Ureter (tissue), 1 donor: ENCODE results near the gene IRF2. TPM values are rescaled to one million over a fixed set of nuclear protein-coding genes. Genes with fewer than 3 reads are reported as not detected.
A peak's percentile ranks its signal among the peaks of the same experiment; 100 is the strongest.
"Not testable (repeated sequence)": the region's sequence is repeated elsewhere in the genome, so short reads cannot be mapped to it uniquely, and the experiment has no call there.

Experiments
- DNase-seq: peaks from one replicate; pipeline ENCODE4 v3.0.0-alpha.2; 2020; ENCODE audit warnings: low spot score
- total RNA-seq: library from RNA; stranded (reverse); gene quantifications from one replicate; pipeline ENCODE4 v1.2.4, GENCODE V29; 2023
- donor health status: DM: yes; HTN: yes; CAD: no.

IRF2 gene
- total RNA-seq, 1 donor from 2014 or later = 74.9 TPM

DNA sequence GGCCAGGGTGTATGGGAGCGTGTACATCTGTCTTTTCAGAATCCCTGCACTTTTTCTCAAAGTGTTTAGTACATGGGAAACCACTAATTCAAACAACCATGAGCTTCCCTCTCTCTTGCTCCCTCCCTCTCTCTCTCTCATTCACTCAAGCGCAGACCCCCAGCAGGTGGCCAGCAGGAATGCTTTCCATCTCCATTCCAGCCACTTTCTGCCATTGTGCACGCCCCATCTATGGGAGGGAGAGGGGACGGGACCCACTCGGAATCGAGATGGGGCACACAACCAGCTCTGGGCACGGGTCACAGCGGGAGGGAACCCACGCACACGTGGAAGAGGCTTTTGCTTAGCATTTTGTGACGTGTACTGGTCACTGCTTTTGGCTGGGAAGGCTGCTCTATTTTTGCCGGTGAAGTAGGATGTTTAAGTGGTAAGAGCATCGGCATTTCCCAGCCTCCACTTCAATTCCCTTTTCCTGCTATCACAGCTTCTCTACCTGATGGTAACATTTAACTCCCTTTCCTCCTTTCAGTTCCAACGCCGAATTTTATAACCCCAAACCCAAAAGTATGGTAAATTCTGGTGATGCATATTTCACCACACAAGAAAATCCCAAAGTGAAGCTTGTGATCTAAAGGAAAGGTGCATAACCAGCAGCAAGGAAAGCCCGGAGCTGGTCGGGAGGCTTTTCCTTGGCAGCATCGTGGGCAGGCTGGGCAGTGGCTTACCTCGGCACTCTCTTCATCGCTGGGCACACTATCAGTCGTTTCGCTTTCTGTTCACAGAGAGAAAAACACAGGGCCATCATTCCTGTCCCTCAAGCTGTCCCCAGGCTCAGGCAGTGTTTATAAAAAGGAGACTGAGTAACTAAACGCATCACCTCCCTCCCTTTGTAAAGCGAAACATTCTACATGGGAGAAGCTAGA lies 84.1 kb downstream of the IRF2 start:
- no peak for DNase-seq

DNA sequence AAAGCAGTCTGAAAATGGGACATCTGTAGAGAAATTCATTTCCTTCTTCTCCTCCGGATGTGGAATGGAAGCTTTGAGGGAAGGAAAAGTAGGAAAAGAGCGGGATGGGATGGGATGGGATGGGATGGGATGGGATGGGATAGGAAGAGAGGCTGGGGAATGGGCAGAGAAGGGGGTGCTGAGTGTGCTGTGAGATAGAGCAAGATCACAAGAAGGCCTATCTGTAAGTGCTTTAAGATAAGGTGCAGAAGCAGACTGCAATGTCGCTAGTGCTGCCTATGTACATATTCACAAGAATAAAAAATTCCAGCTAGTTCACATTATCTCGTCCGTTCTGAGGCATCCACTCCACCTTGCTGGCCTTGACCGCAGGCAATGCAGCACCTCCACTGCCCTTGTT lies 86.2 kb downstream of the IRF2 start:
- no peak for DNase-seq

DNA sequence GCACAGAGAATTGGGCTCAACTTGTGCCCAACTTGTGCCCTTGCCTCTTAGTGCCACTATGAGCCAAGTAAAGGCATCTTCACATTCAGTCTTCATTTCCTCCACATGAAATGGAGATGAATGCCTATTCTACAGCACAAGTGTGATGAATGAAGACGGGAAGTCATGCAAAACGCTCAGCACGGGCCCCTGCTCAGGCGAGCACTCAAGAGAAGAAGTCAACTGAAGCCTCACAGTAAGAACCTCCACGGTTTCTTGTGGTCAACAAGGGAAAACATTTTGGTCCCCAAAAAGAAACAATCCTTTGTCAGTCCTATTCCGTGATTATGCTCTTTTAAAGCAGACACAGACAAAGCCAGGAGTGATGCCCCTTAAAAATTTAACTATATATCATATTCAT lies 87.0 kb downstream of the IRF2 start:
- no peak for DNase-seq

DNA sequence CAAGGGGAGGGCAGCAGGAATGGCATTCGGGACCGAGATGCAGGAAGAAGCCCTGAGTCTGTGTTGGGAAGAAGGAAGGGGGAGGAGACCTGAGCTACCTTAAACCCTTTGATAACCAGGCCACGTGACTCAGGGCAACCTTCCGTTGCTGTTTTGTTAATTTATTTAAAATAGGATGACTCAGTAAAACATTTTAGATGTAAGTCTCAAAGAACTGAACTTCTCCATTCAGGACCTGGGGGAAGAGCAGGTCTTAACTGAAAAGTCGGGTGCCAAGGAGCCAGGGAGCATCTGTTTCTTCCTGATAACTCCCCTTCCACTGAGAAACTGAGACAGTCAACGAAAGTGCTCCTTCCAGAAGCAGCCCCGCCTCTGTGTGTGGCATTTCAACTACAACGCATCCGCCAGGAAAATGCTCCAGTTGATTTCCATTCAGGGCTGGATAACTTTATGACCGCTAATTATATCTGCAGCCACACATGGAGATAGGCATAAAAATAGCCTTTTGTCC lies 88.0 kb downstream of the IRF2 start:
- no peak for DNase-seq

DNA sequence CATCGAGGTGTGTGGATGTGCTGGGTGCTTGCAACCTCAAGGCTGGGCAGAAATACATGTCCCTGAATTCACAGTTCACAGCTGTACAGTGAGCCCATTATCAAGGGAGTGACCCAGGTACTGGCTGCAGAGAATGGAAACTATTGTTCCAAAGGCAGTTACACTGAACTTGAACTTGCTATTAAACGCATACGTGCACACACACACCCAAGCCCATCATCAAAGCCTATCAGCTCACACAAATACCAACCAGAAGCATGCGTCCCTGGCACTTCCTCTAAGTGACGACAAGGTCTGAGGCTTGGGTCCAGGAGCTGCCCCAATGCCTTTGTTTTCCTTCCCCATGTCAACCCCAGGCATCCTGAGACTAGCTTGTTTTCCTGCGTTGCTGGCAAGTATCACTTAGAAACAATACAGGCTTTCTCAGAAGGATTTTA lies 88.6 kb downstream of the IRF2 start:
- DNase-seq = no peak

DNA sequence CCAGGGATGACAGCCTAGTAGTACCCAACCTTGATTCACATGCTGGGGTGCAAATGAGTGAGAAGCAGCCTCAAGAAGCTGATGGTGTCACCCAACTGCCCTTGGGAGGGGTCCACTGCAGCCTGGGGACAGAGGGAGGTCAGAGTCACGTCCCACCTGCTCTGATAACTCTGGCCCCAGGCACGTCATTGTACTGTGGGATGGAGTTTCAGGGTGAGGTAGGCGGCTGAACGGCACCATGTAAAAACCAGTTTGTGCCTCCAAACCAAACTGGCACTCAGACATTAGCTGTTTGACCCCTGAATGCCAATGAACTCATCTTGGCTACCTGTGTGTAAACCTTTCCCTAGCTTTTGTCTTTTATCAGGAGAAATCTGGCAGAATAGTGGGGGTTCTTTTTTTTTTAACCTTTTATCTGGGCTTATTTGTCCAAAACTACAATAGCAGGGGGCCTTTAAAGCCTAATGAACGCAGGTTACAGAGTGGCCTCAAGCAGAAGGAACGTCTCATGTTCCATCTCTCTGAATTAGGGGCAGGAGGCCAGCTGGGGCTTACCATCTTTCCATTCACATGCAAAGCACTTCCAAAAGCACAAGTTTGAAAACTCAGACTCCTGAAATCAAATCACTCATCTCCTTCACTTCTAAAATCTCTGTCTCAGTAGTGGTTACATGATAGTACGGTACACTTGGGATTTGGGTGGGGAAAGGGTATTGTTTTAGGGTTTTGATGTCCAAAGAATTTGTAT lies 89.4 kb downstream of the IRF2 start:
- no peak for DNase-seq

DNA sequence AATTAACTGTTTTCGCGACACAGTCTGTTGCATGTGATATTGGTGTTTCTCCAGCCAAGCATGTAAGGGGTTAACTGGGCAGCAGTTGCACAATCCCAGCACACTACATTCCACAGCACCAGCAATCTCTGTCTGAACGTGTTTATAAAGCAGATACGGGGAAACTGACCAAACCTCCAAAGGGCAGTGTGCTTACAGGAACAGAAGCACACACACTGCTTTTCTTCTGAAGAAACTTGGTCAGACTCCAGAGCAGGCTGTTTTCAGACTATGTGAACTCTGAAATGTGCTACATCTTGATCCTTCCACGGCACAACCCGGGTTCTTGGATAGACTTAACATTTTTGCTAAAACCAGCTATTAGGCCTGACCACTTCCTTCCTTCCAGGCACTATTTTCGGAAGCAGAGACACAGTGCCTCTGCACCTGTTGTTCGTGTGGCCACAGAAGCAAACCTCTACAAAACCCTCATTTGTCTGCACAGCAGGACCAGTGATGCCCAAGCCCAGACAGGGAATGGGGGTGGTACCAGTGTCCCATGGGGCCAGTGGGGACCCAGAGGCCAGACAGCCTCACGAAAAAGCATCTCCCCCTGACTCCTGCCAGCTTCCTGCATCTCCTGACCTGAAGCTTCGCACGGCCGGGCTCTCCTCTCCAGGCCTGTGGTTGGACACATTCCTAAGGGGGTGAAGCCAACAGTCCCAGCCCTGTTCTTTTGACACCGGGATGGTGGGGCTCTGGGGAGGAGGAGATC lies 90.1 kb downstream of the IRF2 start:
- peak; percentile 81 for DNase-seq

DNA sequence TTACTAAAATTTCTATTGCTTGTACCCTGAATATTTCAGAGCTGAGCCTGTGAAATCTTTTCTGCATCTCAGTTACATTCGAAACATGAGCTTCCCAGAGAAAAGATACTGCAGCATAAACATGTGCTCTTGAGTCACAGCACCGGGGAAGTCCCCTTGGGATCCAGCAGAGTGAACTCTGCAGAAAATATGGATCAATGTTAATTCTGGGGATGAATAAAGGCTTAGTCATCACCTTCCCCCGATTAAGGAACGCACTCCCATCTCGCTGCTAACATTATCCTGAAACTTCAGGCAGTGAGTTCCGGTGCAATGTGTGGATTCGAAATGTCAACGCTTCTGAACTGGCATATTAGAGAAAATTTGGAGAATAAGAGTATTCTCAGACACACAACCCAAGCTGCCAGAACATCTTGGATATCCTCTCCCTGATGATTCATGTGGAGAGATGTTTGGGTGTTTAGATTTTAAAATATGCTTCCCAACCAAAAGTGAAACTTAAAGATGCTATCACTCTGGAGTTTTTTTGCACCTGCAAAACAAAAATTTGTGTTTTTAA lies 90.8 kb downstream of the IRF2 start:
- no peak for DNase-seq

DNA sequence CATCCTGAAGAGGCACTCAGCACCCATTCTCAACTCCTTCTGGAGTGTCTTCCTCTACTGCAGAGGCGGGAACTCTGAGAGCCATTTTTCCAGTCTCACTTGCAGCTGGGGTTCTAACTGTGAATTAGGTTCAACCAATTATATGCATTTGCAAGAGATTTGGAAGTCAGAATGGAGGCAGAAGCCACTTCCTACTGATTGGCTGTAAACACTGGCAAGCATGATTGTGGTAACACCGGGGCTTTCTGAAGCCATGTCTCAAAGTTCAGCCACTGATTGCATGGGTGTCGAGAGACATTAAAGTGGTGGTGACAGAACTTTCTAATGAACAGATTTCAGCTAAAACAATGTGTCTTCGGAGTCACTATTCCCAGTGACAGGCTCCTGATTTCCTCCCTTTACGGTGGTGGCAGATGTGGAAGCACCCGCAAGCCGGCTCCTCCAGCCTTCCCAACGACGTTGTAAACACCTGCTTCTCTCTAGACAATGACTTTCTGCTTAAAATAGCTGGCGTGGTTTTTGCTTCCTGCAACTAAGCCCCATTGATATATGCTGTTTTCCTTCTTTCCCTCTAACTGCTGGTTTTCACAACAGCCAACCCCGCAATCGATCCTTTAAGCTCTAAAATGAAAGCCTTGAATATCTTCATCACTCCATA lies 92.0 kb downstream of the IRF2 start:
- no peak for DNase-seq

DNA sequence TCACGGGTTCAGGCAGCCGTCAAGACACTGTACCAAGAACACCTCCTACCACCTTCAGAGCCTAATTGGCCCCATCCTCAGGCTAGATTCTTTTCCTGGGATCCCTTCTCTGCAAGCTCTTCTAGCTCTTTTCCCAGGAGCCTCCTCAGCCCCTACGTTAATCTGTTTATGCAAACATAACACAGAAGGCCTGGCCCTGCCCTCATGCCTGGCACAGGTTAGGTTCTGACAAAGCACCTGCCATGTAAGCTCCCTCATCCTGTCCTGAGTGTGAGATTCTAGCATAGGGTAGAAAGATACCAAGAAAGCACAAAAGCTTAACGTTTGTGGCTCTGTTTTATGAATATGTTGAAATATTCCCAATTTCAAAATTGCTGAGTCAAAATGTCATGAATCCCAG lies 93.6 kb downstream of the IRF2 start:
- DNase-seq = no peak

DNA sequence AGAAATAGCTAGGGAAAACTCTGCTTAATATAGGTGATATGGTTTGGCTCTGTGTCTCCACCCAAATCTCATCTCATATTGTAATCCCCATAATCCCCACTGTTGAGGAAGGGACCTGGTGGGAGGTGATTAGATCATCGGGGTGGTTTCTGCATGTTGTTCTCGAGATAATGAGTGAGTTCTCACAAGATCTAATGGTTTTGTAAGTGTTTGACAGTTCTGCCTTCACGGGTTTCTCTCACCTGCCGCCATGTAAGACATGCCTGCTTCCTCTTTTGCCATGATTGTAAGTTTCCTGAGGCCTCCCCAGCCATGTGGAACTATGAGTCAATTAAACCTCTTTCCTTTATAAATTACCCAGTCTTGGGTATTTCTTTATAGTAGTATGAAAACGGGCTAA lies 94.1 kb downstream of the IRF2 start:
- DNase-seq = not testable (repeated sequence)

DNA sequence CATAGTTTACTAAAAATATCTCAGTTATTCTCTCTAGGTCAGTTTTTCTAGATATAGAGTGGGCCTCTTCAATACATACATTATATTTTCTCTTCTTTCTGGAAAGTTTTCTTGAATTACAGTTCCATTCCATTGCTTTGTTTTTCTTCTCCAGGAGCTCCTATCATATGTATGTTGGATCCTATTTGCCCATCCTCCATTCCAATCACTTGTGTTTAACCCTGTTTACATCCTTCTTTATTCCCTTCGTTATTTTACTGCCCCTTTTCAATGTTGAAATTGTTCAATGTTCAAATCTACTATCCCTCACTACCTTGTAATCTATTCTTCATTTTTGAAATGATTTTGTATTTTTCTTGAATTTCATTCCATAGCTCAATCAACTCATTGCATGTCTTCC lies 97.4 kb downstream of the IRF2 start:
- no peak for DNase-seq

DNA sequence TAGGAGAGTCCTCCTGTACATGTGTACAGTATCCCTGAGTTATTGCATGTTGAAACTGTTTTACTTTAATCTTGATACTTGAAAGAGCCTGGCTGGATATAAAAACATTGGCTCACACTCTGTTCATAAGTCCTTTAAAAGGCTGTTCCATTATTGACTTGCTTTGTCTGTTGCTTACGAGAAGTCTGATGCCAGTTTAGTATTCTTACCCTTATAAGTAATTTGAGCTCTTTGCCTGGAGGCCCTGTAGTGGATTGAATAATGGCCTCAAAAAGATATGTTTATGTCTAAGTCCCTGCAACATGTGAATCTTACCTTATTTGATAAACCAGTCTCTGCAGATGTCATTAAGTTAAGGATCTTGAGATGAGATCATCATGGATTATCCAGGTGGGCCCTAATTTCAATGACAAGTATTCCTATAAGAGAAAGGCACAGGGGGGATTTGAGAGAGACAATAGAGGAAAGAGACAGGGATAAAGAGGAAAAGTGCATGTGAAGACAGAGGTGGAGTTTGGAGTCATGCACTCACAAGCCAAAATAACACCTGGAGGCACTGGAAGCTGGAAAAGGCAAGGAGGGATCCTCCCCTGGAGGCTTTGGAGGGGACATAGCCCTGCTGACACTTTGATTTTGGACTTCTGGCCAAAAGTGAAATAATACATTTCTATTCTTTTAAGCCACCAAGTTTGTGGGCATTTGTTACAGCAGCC lies 98.1 kb downstream of the IRF2 start:
- DNase-seq = no peak

DNA sequence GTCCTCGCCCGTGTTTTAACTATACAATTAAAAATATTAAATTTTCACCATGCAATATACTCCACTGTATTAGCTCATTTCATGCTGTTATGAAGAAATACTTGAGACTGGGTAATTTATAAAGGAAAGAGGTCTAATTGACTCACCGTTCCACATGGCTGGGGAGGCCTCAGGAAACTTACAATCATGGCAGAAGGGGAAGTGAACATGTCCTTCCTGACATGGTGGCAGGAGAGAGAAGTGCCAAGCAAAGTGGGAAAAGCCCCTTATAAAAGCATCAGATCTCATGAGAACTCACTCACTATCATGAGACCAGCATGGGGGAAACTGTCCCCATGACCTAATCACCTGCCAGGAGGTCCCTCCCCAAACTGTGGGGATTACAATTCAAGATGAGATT lies 98.7 kb downstream of the IRF2 start:
- DNase-seq = not testable (repeated sequence)

DNA sequence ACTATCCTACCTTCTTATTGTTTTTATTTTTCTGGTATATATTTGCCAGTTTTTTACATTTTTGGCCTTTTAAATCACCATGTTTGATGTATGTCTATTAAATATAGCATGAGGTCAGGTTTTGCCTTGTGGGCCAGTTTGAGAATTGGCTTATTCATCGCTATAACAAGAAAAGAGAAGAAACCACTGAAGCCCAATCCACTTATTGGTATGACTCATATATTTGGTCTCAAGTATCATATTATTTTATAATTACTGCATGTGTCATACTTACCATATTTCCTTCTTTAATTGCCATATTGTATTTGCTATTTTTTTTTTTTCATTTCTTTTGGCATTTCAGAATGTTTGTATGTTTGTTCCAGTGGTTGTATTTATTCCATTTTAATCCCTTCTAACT lies 99.3 kb downstream of the IRF2 start:
- DNase-seq = no peak

DNA sequence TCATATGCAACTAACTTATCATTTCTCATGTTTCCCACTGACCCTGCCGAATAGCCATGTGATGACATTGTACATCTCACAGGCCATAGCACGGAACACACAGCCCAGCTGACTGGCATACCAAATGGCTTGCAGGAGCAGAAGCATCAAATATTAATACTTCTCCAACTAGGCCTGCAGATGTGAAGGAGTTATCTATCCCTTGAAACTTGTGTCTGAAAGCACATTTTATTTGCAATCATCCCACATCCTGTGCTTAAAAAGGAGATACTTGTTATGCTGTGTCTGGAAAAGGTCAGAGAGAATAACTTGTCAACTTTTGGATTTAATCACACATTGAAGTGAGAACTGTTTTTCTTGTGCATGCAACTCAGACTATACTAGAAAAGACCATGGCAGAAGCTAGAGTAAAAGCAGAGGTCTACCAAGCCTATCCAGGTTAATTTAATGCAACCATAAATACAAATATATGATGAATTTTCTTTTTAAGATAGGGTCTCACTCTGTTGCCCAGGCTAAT lies 100.4 kb downstream of the IRF2 start:
- no peak for DNase-seq

DNA sequence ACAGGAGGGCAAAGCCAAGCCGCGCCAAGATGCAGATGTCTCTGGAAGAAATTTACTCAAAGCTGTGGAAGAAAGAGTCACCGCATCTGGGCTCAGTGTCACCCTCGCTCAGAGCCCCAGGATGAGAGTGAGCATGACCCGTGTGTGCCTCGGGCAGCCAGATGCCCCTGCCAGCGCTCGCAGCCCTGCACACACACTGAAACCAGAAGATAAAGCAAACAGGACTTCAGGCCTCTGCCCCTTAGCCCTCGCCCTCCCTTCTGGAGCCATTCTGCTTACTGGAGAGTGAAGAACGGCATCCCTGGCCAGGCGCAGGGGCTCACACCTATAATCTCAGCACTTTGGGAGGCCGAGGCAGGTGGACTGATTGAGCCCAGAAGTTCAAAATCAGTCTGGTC lies 103.0 kb downstream of the IRF2 start:
- peak; percentile 15 for DNase-seq

DNA sequence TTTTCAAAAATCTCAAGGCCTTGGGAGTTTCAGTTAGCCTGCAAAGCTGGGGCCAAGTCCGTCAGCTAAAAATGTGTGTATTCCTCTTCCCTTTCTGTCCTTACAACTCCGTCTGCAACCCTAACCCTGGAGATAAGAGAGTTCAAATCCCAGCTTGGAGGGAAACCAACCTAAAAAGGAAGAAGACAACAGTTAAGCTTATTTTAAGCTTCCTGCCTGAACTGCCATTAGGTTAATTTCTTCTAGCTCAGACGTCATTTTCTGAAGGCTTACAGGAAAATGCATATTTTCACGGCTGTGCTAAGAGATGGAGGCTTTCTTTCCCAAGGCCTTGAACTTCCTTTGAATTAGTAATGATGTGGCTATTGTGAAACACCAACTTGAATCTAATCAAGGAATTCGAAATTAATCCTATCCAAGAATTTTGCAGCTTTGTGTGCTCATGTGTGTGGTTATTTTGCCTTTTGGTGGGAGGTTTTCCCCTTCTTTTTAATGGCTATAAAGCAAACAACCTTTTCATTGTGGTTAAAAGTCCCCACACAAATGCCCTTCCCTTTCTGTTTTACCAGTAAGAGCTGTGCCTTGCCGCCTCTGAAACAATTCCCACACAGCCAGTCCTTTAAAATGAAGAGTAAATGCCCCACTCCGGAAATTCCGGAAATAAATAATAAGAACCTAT lies 103.5 kb downstream of the IRF2 start:
- peak; percentile 1 for DNase-seq

DNA sequence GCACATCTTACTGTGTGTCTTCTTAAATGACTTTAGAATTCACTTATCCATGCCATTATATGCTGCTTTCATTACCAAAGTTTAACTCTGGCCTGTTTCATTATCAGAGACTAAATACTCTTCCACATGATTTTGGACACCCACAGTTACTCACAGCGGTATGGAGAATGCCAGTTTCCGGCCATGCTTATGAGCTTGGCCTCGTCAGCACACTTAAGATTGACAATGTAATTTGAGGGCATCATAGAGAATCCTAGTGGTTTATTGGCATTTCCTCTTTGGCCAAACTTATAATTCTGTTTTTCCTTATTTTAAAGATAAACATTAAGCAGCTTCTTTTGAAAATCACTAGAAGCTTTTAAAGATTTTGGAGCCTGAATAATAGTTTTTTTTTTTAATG lies 104.5 kb downstream of the IRF2 start:
- DNase-seq = peak; percentile 1

DNA sequence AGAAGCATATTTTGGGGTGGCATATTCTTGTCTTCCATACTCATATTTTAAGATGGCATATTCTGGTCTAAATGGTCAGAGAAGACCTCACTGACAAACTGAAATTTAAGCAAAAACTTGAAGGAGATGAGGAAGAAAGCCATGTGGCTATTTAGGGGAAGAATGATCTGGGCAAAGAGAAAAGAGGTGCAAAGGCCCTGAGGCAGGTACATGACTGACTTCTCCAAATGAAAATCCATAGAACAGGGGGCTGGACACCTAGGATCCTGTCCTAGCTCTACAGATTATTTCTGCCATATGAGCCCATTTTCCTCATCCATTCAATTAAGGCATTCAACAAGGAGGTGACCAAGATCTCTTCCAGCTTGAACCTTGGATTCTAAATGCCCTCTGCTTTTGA lies 105.6 kb downstream of the IRF2 start:
- no peak for DNase-seq
